HepG2 (cell line): ENCODE measurements around the gene ZNF524. TPM values are rescaled to one million over a fixed set of nuclear protein-coding genes. Genes with fewer than 3 reads are reported as not detected.

Experiments used
- HHEX ChIP-seq: IDR thresholded peaks from 2 replicates; pipeline ENCODE4 v1.6.1; 2016; ENCODE audit warnings: control low read depth
- HOXA9 ChIP-seq: sonication (generic); formaldehyde crosslinking; IDR thresholded peaks from 2 replicates; pipeline ENCODE4 v1.8.1; 2022; ENCODE audit warnings: missing genetic modification reagents, mild to moderate bottlenecking, moderate library complexity, borderline replicate concordance
- KAT8 ChIP-seq: IDR thresholded peaks from 2 replicates; pipeline ENCODE4 v1.6.1; 2016; ENCODE audit warnings: missing genetic modification reagents, missing compliant biosample characterization
- KDM4B ChIP-seq: sonication (generic); formaldehyde crosslinking; IDR thresholded peaks from 2 replicates; pipeline ENCODE4 v1.4.0; 2020; ENCODE audit warnings: missing genetic modification reagents
- MAF1 ChIP-seq: sonication (generic); formaldehyde crosslinking; IDR thresholded peaks from 2 replicates; pipeline ENCODE4 v1.5.0; 2020; ENCODE audit warnings: missing genetic modification reagents, borderline replicate concordance
- MIER3 ChIP-seq: IDR thresholded peaks from 2 replicates; pipeline ENCODE4 v1.6.1; 2016; ENCODE audit warnings: missing compliant biosample characterization, borderline replicate concordance
- MTA3 ChIP-seq: sonication (generic); formaldehyde crosslinking; IDR thresholded peaks from 2 replicates; pipeline ENCODE4 v1.4.0; 2020; ENCODE audit warnings: missing genetic modification reagents
- NR1H2 ChIP-seq: sonication (generic); formaldehyde crosslinking; IDR thresholded peaks from 2 replicates; pipeline ENCODE4 v1.8.1; 2022; ENCODE audit warnings: low read depth, missing genetic modification reagents, borderline replicate concordance
- PTBP1 ChIP-seq: fragments of 200-400 bp; formaldehyde crosslinking; IDR thresholded peaks from 2 replicates; pipeline ENCODE4 v1.6.1; 2018; ENCODE audit warnings: low read length, low read depth; ENCODE audit not compliant: poor library complexity, severe bottlenecking
- RARG ChIP-seq: sonication (generic); formaldehyde crosslinking; IDR thresholded peaks from 2 replicates; pipeline ENCODE4 v1.4.0; 2020; ENCODE audit warnings: low read depth, mild to moderate bottlenecking, missing genetic modification reagents
- SATB2 ChIP-seq: sonication (generic); formaldehyde crosslinking; IDR thresholded peaks from 2 replicates; pipeline ENCODE4 v1.5.0; 2020; ENCODE audit warnings: missing genetic modification reagents
- SETDB1 ChIP-seq: sonication (generic); formaldehyde crosslinking; IDR thresholded peaks from 2 replicates; pipeline ENCODE4 v1.5.1; 2020; ENCODE audit warnings: missing genetic modification reagents, mild to moderate bottlenecking, borderline replicate concordance
- SNAPC2 ChIP-seq: sonication (generic); formaldehyde crosslinking; IDR thresholded peaks from 2 replicates; pipeline ENCODE4 v1.8.1; 2022; ENCODE audit warnings: mild to moderate bottlenecking, missing genetic modification reagents
- SP1 ChIP-seq, 2 experiments: fragments of 450-650 bp in 1 of 2; sonication (generic) in 1 of 2; formaldehyde crosslinking in 1 of 2; IDR thresholded peaks; 2 replicates each; pipeline versions ENCODE4 v1.4.0 to v1.6.1; 2016 to 2020; ENCODE audit warnings: missing genetic modification reagents in 1 of 2
- SRY ChIP-seq: sonication (generic); formaldehyde crosslinking; IDR thresholded peaks from 2 replicates; pipeline ENCODE4 v1.8.0; 2022; ENCODE audit warnings: mild to moderate bottlenecking, missing genetic modification reagents
- TARDBP ChIP-seq: sonication (generic); formaldehyde crosslinking; IDR thresholded peaks from 2 replicates; pipeline ENCODE4 v1.8.0; 2022; ENCODE audit warnings: mild to moderate bottlenecking, missing genetic modification reagents
- TBP ChIP-seq: sonication (generic); formaldehyde crosslinking; IDR thresholded peaks from 2 replicates; pipeline ENCODE4 v1.5.0; 2020; ENCODE audit warnings: missing genetic modification reagents
- TFDP2 ChIP-seq: sonication (generic); formaldehyde crosslinking; IDR thresholded peaks from 2 replicates; pipeline ENCODE4 v1.4.0; 2020; ENCODE audit warnings: missing genetic modification reagents
- THAP11 ChIP-seq: IDR thresholded peaks from 2 replicates; pipeline ENCODE4 v1.6.1; 2016; ENCODE audit warnings: missing biosample characterization, missing genetic modification reagents
- TRIM22 ChIP-seq: fragments of 450-650 bp; IDR thresholded peaks from 2 replicates; pipeline ENCODE4 v1.6.1; 2017
- ZBTB14 ChIP-seq: sonication (generic); formaldehyde crosslinking; IDR thresholded peaks from 2 replicates; pipeline ENCODE4 v1.4.0; 2020; ENCODE audit warnings: missing genetic modification reagents
- ZFY ChIP-seq: sonication (generic); formaldehyde crosslinking; IDR thresholded peaks from 2 replicates; pipeline ENCODE4 v1.4.0; 2020; ENCODE audit warnings: missing genetic modification reagents
- ZNF180 ChIP-seq: sonication (generic); formaldehyde crosslinking; IDR thresholded peaks from 2 replicates; pipeline ENCODE4 v1.4.0; 2020; ENCODE audit warnings: low read depth, missing genetic modification reagents, borderline replicate concordance
- ZNF260 ChIP-seq: sonication (generic); formaldehyde crosslinking; IDR thresholded peaks from 2 replicates; pipeline ENCODE4 v1.4.0; 2020; ENCODE audit warnings: missing genetic modification reagents, low read depth, mild to moderate bottlenecking, borderline replicate concordance
- ZNF343 ChIP-seq: sonication (generic); formaldehyde crosslinking; IDR thresholded peaks from 2 replicates; pipeline ENCODE4 v1.4.0; 2020; ENCODE audit warnings: mild to moderate bottlenecking, missing genetic modification reagents
- ZNF367 ChIP-seq: sonication (generic); formaldehyde crosslinking; IDR thresholded peaks from 2 replicates; pipeline ENCODE4 v1.4.0; 2020; ENCODE audit warnings: missing genetic modification reagents, borderline replicate concordance
- ZNF7 ChIP-seq: IDR thresholded peaks from 2 replicates; pipeline ENCODE4 v1.6.1; 2016; ENCODE audit warnings: missing biosample characterization, missing genetic modification reagents
- ZSCAN29 ChIP-seq: sonication (generic); formaldehyde crosslinking; conservative IDR thresholded peaks from 2 replicates; pipeline ENCODE4 v1.4.0; 2020; ENCODE audit warnings: mild to moderate bottlenecking, missing genetic modification reagents
- ZZZ3 ChIP-seq: sonication (generic); formaldehyde crosslinking; IDR thresholded peaks from 2 replicates; pipeline ENCODE4 v1.4.0; 2020; ENCODE audit warnings: missing genetic modification reagents, mild to moderate bottlenecking, borderline replicate concordance
- polyA plus RNA-seq, 8 experiments: library from polyadenylated mRNA; depleted of rRNA in 3 of 8; stranded (reverse) in 7 of 8; unstranded in 1 of 8; fragments of >200 nt; fragmentation: Illumina TruSeq in 4 of 8; extraction: Trizol in 4 of 8; gene quantifications; 2 replicates each; pipeline versions ENCODE4 v1.2.1 to v1.2.3, GENCODE V29; 2011 to 2016; ENCODE audit warnings: low read depth in 4 of 8, missing spikeins in 1 of 8, mixed read lengths in 1 of 8; ENCODE audit not compliant: insufficient read depth in 1 of 8
- total RNA-seq, 5 experiments: library from RNA; depleted of rRNA; stranded (reverse); fragments of >200 nt; fragmentation: Illumina TruSeq; extraction: Trizol; gene quantifications; 2 replicates each; pipeline ENCODE4 v1.2.3, GENCODE V29; 2016; ENCODE audit warnings: low read depth in 1 of 5
- TF ChIP-seq, protein P1 (sequence below): IDR thresholded peaks from 2 replicates; pipeline ENCODE4 v1.6.1; 2016; ENCODE audit warnings: low read depth, borderline replicate concordance

Gene ZNF524
- total and polyA plus RNA-seq, 2 of the 13 experiments (the other 11 are each of a cell fraction or from before 2014, with no cell fraction given), result 3.2 to 4.6 TPM

GRCh38 chr19:55580628-55581144, 19.4 kb upstream of the ZNF524 start, which contains the start of gene ZNF579 (continued):
- TF ChIP-seq TFDP2 (CRISPR knock-in tag), result no peak
- 0 out of 2 replicates have a peak, but pooled peaks have one; percentile 55 for TF ChIP-seq ZNF343 (CRISPR knock-in tag)
- TF ChIP-seq ZZZ3 (CRISPR knock-in tag), result peak; percentile 66; the same call in 1 of the 2 replicates
- peak; percentile 65; the same call in 1 of the 2 replicates for TF ChIP-seq SNAPC2
- no peak for TF ChIP-seq HOXA9 (CRISPR knock-in tag)
- peak; percentile 76; the same call in 1 of the 2 replicates for TF ChIP-seq TARDBP
- TF ChIP-seq ZFY, result peak; percentile 70
- no peak for TF ChIP-seq ZNF180 (CRISPR knock-in tag)
- no peak for TF ChIP-seq SETDB1 (CRISPR knock-in tag)
- TF ChIP-seq MAF1 (CRISPR knock-in tag), result no peak
- no peak for TF ChIP-seq PTBP1
- TF ChIP-seq ZNF7 (CRISPR knock-in tag), result no peak
- no peak for TF ChIP-seq ZSCAN29 (CRISPR knock-in tag)
- no peak for TF ChIP-seq SP1 (IDR thresholded peaks at IDR 0.05)
- peak; percentile 69; the same call in 1 of the 2 replicates for TF ChIP-seq SP1 (CRISPR knock-in tag; IDR thresholded peaks at IDR 0.05)
- TF ChIP-seq HHEX, result no peak
- no peak for TF ChIP-seq RARG
- no peak for TF ChIP-seq TBP (CRISPR knock-in tag)
- no peak for TF ChIP-seq NR1H2
- peak; percentile 89 for TF ChIP-seq THAP11 (CRISPR knock-in tag)
- TF ChIP-seq SATB2 (CRISPR knock-in tag), result no peak
- no peak for TF ChIP-seq TRIM22
- no peak for TF ChIP-seq ZNF260 (CRISPR knock-in tag)
- no peak for TF ChIP-seq KDM4B
- TF ChIP-seq ZBTB14 (CRISPR knock-in tag), result no peak
- TF ChIP-seq MIER3 (CRISPR knock-in tag), result peak; percentile 56; the same call in 1 of the 2 replicates
- TF ChIP-seq, protein P1, sequence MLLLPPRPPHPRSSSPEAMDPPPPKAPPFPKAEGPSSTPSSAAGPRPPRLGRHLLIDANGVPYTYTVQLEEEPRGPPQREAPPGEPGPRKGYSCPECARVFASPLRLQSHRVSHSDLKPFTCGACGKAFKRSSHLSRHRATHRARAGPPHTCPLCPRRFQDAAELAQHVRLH (CRISPR knock-in tag), result 0 out of 2 replicates have a peak, but pooled peaks have one; percentile 3
- no peak for TF ChIP-seq MTA3
- TF ChIP-seq ZNF367 (CRISPR knock-in tag), result no peak
- peak; percentile 94 for TF ChIP-seq KAT8 (CRISPR knock-in tag)
- no peak for TF ChIP-seq SRY
